CD14-positive monocyte (primary cell): Measurements from ENCODE around the gene CTSH. TPM values are rescaled to one million over a fixed set of nuclear protein-coding genes. Genes with fewer than 3 reads are reported as not detected.

ENCODE experiments used
- DNase-seq, 3 donors: peaks; one replicate each; pipeline ENCODE4 v3.0.0-alpha.2; 2011 to 2022
- H2AFZ ChIP-seq: 2 replicates; pipeline ENCODE4 v1.6.0; 2012; ENCODE audit warnings: mild to moderate bottlenecking, low read depth, low read length, inconsistent platforms; ENCODE audit not compliant: insufficient read depth, poor library complexity, severe bottlenecking
- H3K27ac ChIP-seq, 2 donors: 1 replicate in 1 of 2; 2 replicates in 1 of 2; pipeline ENCODE4 v1.5.1; 2012 to 2013; ENCODE audit warnings: low read length in 2 of 2, control low read depth in 1 of 2, inconsistent platforms in 1 of 2, low read depth in 1 of 2, mild to moderate bottlenecking in 1 of 2
- H3K27me3 ChIP-seq, 2 donors: one replicate each; pipeline versions ENCODE4 v1.6.0 to v1.6.1; 2011 to 2013; ENCODE audit warnings: low read length in 2 of 2; ENCODE audit not compliant: control insufficient read depth in 2 of 2, insufficient read depth in 2 of 2
- H3K36me3 ChIP-seq, 2 donors: replicated peaks in 1 of 2; 1 replicate in 1 of 2; 2 replicates in 1 of 2; pipeline versions ENCODE4 v1.5.1 to v1.6.1; 2012 to 2013; ENCODE audit warnings: low read length in 2 of 2, control low read depth in 1 of 2, inconsistent platforms in 1 of 2, mild to moderate bottlenecking in 1 of 2; ENCODE audit not compliant: insufficient read depth in 2 of 2, control insufficient read depth in 1 of 2
- H3K4me1 ChIP-seq, 2 donors: 1 replicate in 1 of 2; 2 replicates in 1 of 2; pipeline versions ENCODE4 v1.5.1 to v1.6.1; 2012 to 2013; ENCODE audit warnings: low read length in 2 of 2, control low read depth in 1 of 2, inconsistent platforms in 1 of 2, mild to moderate bottlenecking in 1 of 2, moderate library complexity in 1 of 2; ENCODE audit not compliant: insufficient read depth in 2 of 2, control insufficient read depth in 1 of 2
- H3K4me2 ChIP-seq: replicated peaks from 2 replicates; pipeline ENCODE3; 2012; ENCODE audit warnings: low read length, moderate library complexity, mild to moderate bottlenecking; ENCODE audit not compliant: poor library complexity, severe bottlenecking; ENCODE audit errors: extremely low read depth
- H3K4me3 ChIP-seq, 3 experiments: fragments of 200-600 bp in 1 of 3; sonication (generic) in 1 of 3; replicated peaks in 1 of 3; 1 replicate in 2 of 3; 2 replicates in 1 of 3; pipeline ENCODE4 v1.5.1; 2011 to 2013; ENCODE audit warnings: low read length in 3 of 3, mild to moderate bottlenecking in 3 of 3, control low read depth in 2 of 3, low read depth in 2 of 3, inconsistent platforms in 1 of 3, moderate library complexity in 1 of 3
- H3K79me2 ChIP-seq: 2 replicates; pipeline ENCODE4 v1.6.0; 2012; ENCODE audit warnings: mild to moderate bottlenecking, control low read depth, inconsistent platforms, low read length, moderate library complexity; ENCODE audit not compliant: insufficient read depth
- H3K9ac ChIP-seq: 2 replicates; pipeline ENCODE4 v1.6.0; 2017; ENCODE audit warnings: low read length, mild to moderate bottlenecking; ENCODE audit not compliant: insufficient read depth, poor library complexity, severe bottlenecking
- H3K9me3 ChIP-seq, 2 donors: replicated peaks in 1 of 2; 1 replicate in 1 of 2; 2 replicates in 1 of 2; pipeline versions ENCODE4 v1.5.1 to v1.6.1; 2012 to 2013; ENCODE audit warnings: low read length in 2 of 2, control low read depth in 1 of 2; ENCODE audit not compliant: control insufficient read depth in 1 of 2, insufficient read depth in 1 of 2
- H4K20me1 ChIP-seq: 2 replicates; pipeline ENCODE4 v1.6.0; 2012; ENCODE audit warnings: mild to moderate bottlenecking, low read length, control low read depth, moderate library complexity; ENCODE audit not compliant: insufficient read depth
- H3K27ac Mint-ChIP-seq, 7 donors: one replicate each; pipeline ENCODE4 v1.8.0; 2020; ENCODE audit warnings: mild to moderate bottlenecking in 7 of 7, mixed read lengths in 7 of 7, moderate library complexity in 6 of 7, inconsistent platforms in 2 of 7
- H3K27me3 Mint-ChIP-seq, 3 donors: one replicate each; pipeline ENCODE4 v1.8.0; 2021 to 2022; ENCODE audit warnings: low read depth in 3 of 3, mild to moderate bottlenecking in 3 of 3, mixed read lengths in 3 of 3, moderate library complexity in 3 of 3, inconsistent platforms in 1 of 3
- H3K36me3 Mint-ChIP-seq, 2 donors: one replicate each; pipeline ENCODE4 v1.8.0; 2020; ENCODE audit warnings: mixed read lengths in 2 of 2, inconsistent platforms in 1 of 2, mild to moderate bottlenecking in 1 of 2
- H3K4me1 Mint-ChIP-seq: one replicate; pipeline ENCODE4 v1.8.0; 2020; ENCODE audit warnings: mild to moderate bottlenecking, mixed read lengths
- H3K4me3 Mint-ChIP-seq, 2 donors: one replicate each; pipeline ENCODE4 v1.8.0; 2020; ENCODE audit warnings: mild to moderate bottlenecking in 2 of 2, mixed read lengths in 2 of 2, moderate library complexity in 1 of 2
- H3K9me3 Mint-ChIP-seq, 7 donors: one replicate each; pipeline ENCODE4 v1.8.0; 2020 to 2022; ENCODE audit warnings: mixed read lengths in 7 of 7, mild to moderate bottlenecking in 6 of 7, moderate library complexity in 6 of 7, inconsistent platforms in 2 of 7
- WGBS: methylation state at CpG from one replicate; pipeline ENCODE4 v1.1.5; 2013; ENCODE audit warnings: missing lambda C conversion rate; ENCODE audit not compliant: insufficient coverage; 5-methylcytosine and 5-hydroxymethylcytosine counted together
- intact Hi-C, 2 donors: fragments of 100-400 bp; cut with micrococcal nuclease; formaldehyde crosslinking; loops; one replicate each; pipeline versions ENCODE4 v1.15.0 to v1.15.1; 2023
- polyA plus RNA-seq, 3 donors: library from polyadenylated mRNA; depleted of rRNA in 1 of 3; unstranded in 2 of 3; stranded (reverse) in 1 of 3; fragments of 300-500 nt in 2 of 3; fragments of >200 nt in 1 of 3; fragmentation: Illumina TruSeq in 2 of 3; gene quantifications; 1 replicate in 2 of 3; 2 replicates in 1 of 3; pipeline ENCODE4 v1.2.3, GENCODE V29; 2012 to 2021
- TF ChIP-seq, protein P1 (sequence below): fragments of 200-600 bp; IDR thresholded peaks from one replicate; pipeline ENCODE4 v1.8.0; 2022; ENCODE audit warnings: antibody characterized with exemption, mild to moderate bottlenecking

The CTSH gene
- polyA plus RNA-seq, 3 donors, result 555 to 884 (median 756) TPM

DNA sequence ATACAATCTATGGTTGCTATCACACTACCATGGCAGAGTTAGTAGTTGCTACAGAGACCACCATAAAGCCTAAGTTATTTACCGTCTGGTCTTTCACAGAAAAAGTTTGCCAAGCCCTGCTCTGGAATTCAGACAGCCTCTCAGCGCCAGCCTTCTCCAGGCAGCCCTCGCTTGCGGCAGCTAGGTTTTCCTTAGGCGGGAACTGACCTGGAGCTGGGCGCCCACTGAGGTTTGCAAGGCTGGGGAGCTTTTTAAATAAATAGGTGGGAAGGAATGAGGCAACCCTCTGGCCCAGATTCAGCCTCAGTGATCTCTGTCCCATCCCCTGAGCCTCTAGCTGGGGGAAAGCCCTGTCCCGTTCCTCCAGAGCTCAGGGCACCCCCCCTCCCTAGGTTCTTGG, 1.2 kb downstream of the CTSH start:
- peaks cover 55% of the 10 kb centered on the region for H3K79me2 ChIP-seq

DNA sequence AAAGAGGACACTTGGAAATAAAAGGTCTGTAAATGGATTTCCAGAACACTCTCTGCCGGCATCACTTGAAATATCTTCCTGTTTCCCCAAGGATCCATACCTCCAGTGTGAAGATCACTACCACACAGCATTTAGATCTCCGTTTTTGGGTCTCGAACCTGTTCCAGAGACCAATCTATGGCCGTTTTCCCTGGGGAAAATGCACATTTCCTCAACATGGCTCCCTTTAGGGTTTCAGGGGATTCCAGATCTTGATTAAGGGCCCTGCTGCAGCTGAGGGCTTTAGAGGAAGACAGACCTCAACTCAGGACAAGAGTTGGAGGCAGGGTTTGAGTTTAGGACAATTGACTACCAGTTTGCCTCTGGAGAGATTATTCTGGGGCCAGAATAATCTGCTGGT, 2.1 kb downstream of the CTSH start:
- intact Hi-C loops, result loop anchor here in 1 of 2 donors (5.0 to 10.0 kb wide), 2 partner anchors 35 to 68 kb away; partner anchors contain the start of gene MORF4L1
- H3K36me3 ChIP-seq, result no peaks in the 10 kb centered on the region
- peaks cover 6 to 9% (median 9%) of the 10 kb centered on the region in 3 donors for H3K27me3 Mint-ChIP-seq
- TF ChIP-seq, protein P1, sequence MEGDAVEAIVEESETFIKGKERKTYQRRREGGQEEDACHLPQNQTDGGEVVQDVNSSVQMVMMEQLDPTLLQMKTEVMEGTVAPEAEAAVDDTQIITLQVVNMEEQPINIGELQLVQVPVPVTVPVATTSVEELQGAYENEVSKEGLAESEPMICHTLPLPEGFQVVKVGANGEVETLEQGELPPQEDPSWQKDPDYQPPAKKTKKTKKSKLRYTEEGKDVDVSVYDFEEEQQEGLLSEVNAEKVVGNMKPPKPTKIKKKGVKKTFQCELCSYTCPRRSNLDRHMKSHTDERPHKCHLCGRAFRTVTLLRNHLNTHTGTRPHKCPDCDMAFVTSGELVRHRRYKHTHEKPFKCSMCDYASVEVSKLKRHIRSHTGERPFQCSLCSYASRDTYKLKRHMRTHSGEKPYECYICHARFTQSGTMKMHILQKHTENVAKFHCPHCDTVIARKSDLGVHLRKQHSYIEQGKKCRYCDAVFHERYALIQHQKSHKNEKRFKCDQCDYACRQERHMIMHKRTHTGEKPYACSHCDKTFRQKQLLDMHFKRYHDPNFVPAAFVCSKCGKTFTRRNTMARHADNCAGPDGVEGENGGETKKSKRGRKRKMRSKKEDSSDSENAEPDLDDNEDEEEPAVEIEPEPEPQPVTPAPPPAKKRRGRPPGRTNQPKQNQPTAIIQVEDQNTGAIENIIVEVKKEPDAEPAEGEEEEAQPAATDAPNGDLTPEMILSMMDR, result no peak
- peaks cover 66% of the 10 kb centered on the region for H3K4me1 Mint-ChIP-seq
- H3K27me3 ChIP-seq, result no peaks in the 10 kb centered on the region
- H3K27ac Mint-ChIP-seq, result peak overlapping the region; percentile 38 to 93 (median 78)
- DNase-seq, result no peak
- H3K4me3 ChIP-seq, result peak overlapping the region in 1 of 3 experiments; percentile 98
- peak overlapping the region; percentile 37 to 99 for H3K4me3 Mint-ChIP-seq
- H3K9me3 ChIP-seq, result no peaks in the 10 kb centered on the region
- H3K27ac ChIP-seq, result peak overlapping the region in 1 of 2 donors; percentile 94
- no peak overlapping the region for H2AFZ ChIP-seq
- H3K9me3 Mint-ChIP-seq, result peaks cover 0 to 2% (median 0%) of the 10 kb centered on the region in 7 donors
- peak overlapping the region; percentile 88 for H3K9ac ChIP-seq
- H3K36me3 Mint-ChIP-seq, result peaks cover 13 to 25% of the 10 kb centered on the region in 2 donors
- peaks cover 8% of the 10 kb centered on the region for H4K20me1 ChIP-seq
- H3K4me2 ChIP-seq, result peak overlapping the region; percentile 83
- peaks cover 60% of the 10 kb centered on the region for H3K79me2 ChIP-seq
- 97% methylated on average over 4 of the region's 4 CpGs for WGBS
- peaks cover 65 to 66% of the 10 kb centered on the region in 2 donors for H3K4me1 ChIP-seq

More for the DNA sequence above, 1.2 kb downstream of the CTSH start:
- Histone ChIP-seq H3K36me3 (no peaks in the 10 kb centered on the region), H3K27me3 (no peaks in the 10 kb centered on the region), H4K20me1 (peaks cover 8% of the 10 kb centered on the region), H3K9me3 (no peaks in the 10 kb centered on the region), H3K4me2 (peak overlapping the region; percentile 83), H3K27ac (peak overlapping the region; percentile 76 to 94), H2AFZ (peak overlapping the region; percentile 95), H3K4me3 (peak overlapping the region; percentile 53 to 98 (median 95)), H3K4me1 (peaks cover 56% of the 10 kb centered on the region in 2 donors), H3K9ac (peak overlapping the region; percentile 88)
- intact Hi-C loops, result loop anchor here in 1 of 2 donors (5.0 to 10.0 kb wide), 2 partner anchors 34 to 69 kb away; partner anchors contain the start of gene MORF4L1
- TF ChIP-seq, protein P1, result no peak
- H3K9me3 Mint-ChIP-seq, result peaks cover 0 to 2% (median 0%) of the 10 kb centered on the region in 7 donors
- WGBS, result 95% methylated on average over 4 of the region's 7 CpGs
- peaks cover 56% of the 10 kb centered on the region for H3K4me1 Mint-ChIP-seq
- peaks cover 6 to 13% (median 10%) of the 10 kb centered on the region in 3 donors for H3K27me3 Mint-ChIP-seq
- peak overlapping the region; percentile 68 to 95 (median 90) for H3K27ac Mint-ChIP-seq
- H3K36me3 Mint-ChIP-seq, result peaks cover 8 to 16% of the 10 kb centered on the region in 2 donors
- no peak for DNase-seq
- peak overlapping the region; percentile 91 to 99 for H3K4me3 Mint-ChIP-seq
